ENCODE measurements around the gene POC1B.
"Not testable (repeated sequence)": the region's sequence is repeated elsewhere in the genome, so short reads cannot be mapped to it uniquely, and the experiment has no call there.

Gene POC1B

DNA sequence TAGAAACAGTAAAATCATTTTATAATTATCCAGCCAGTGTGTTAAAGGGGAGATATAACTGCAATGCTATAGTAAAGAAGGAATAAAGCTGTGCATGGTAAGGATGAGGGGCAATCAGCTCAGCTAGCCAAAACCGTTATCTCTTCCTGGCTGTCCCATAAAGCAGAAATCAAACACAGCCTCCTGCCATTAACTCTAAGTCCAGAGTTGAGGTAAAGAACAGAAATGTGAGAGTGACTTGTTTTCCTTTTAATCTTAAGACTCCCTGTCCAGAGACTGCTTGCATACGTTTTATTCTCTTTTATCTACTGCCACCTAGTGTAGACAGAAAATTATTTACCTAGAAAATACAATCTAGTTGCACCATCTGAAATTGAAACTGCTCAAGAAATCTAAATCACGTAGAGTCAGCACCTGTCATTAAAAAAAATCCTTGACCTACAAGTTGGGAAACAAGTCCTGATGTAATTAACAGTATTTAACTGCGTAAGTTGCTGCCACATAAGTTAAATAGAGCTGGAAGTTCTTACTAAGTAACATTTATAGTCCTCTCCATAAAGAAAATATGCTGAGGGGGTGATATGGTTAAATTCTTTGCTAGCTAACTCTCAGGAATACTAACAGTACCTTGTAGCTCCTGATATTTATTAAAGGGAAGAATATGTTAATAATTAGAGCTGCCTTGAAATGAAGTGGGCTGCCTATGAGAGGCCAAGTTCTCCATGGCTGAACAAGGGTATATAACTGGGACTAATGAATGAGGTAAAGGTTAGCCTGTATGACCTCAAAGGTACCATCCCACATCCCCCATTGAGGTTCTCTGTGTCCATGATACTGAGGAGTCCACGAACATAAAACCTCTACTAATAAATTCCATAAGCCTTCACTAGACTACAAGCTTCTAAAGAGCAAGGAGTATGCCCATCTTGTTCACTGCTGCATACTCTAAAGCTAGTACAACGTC, 63.9 kb downstream of the POC1B start:
- DNase-seq, result peak; percentile 46

GRCh38 chr12:89461190-89461589, 64.7 kb downstream of the POC1B start:
- no peak for DNase-seq

- DNase-seq, result not testable (repeated sequence)
Measured at GRCh38 chr12:89459279-89459678, 66.6 kb downstream of the POC1B start.

DNA sequence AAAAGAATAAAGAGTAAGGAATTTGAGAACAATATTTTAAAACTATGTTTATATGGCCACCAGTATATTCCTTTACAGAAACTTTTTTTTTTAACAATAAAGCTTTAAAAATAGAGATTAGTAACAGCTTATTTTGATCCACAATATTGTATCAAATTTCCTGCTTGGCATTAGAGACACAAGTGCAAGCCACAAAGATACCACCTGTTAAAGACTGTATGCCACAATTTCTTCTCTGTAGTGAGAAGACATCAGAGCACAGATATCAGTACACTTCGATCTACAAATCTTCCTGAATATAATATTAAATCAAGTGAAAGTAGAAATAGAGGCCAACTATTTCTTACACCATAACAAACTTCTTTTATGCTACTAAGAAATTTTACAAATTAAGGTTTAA, 69.3 kb downstream of the POC1B start:
- DNase-seq, result no peak

DNA sequence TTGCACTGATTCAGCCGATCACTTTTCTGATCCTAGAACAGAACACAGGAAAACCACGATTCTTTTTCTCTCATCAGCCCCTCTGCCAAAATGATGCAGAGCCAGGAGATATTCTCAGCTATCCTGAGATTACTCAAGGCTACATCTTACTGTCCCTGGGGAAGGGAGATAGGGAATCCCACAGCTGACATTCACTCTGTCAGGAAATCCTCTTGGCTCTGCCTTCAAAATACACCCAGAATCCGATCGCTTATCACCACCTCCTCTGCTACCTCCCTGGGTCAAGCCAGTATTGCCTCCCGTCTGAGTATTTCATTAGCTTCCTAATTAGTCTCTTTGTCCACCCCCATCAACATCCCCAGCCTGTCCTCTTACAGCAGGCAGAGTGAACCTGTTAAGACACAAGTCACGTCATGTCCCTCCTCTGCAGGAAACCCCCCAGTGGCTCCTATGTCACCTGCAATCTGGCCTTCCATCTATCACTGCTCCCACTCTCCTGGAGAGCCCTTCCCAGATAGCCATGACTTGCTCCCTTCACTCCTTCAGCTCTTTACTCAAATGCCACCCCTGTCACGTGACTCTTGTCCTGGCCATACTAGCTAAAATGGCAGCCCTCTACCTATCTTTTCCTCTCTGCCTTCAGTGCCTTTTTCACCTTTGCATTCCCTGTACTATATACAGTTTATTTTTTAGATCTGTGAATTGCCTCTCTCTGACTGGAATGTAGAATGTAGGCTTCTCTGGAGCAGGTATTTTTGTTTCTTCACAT, 71.6 kb downstream of the POC1B start:
- DNase-seq, result no peak

GRCh38 chr12:89453121-89453978, 72.5 kb downstream of the POC1B start:
- DNase-seq, result no peak

DNA sequence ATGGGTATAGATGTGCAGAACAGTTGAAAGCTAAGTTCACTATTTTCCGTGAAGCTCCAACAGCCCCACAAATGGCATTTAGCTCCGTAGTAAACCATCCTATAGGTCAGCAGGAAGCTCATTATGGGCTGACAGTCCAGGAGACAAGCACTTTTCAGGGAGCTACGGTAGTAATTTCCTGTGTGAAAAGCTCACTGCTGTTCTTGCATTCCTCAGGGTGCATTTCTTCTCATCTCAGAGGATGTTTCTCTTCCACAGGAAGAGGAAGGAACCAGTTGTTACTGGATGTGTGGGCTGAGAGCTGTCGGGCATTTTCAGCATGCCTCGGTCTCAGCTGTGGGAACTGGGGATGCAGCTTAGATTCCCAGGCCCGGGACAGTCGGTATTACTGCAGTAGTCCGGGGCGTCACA, 74.0 kb downstream of the POC1B start:
- DNase-seq, result peak; percentile 42

GRCh38 chr12:89450907-89451306, 74.9 kb downstream of the POC1B start:
- no peak for DNase-seq

- DNase-seq, result no peak
Measured at GRCh38 chr12:89448951-89449371, 76.9 kb downstream of the POC1B start.

DNA sequence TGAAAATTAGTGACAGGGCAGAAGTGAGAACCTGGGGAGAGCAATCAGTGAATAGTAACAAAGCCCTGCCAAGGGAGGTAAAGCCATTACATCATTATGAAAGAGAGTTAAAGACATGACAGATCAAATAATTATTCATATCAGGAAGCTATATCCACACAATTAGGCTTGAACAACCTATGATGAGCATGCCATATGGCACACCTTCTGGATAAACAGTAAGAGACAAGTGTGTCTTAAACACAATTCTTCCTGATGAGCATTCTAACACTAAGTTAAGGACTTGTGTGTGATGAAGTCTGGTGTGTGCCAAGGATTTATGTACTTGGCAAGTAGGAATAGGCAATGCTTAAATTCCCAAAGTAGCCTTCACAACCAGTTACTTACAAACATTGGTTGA, 77.3 kb downstream of the POC1B start:
- DNase-seq, result no peak

GRCh38 chr12:89439941-89440340, 85.9 kb downstream of the POC1B start:
- no peak for DNase-seq

DNA sequence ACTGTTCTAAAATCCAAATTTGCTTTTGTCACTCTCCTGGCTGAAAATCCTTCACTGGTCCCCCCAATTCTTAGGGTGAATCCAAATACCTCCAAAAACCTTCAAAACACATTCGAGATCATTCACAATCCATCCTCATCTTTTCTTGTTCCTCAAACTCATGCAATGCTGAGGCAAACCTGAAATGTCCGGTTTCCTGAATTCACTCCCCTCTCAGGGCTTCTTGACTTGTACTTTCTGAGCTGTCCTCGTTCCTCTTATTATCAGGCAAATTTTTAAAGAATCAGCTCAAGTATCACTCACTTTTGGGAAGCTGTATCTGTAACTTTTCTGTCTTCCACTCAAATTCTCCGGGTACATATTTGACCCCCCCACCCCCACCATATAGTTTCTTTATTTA, 88.6 kb downstream of the POC1B start:
- no peak for DNase-seq

DNA sequence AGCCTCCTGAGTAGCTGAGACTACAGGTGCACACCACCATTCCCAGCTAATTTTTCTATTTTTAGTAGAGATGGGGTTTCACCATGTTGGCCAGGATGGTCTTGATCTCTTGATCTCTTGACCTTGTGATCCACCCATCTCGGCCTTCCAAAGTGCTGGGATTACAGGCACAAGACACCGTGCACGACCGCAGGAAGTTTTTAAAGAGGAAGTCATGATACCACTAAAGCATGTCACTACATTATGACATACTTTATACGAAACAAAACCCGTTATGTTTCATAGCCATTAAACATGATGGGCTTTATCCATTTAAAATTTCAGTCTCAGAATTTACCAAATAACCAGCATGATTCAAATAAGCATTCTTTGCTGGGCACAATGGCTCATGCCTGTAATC, 89.8 kb downstream of the POC1B start:
- DNase-seq, result no peak

GRCh38 chr12:89433634-89434033, 92.2 kb downstream of the POC1B start:
- DNase-seq, result no peak

DNA sequence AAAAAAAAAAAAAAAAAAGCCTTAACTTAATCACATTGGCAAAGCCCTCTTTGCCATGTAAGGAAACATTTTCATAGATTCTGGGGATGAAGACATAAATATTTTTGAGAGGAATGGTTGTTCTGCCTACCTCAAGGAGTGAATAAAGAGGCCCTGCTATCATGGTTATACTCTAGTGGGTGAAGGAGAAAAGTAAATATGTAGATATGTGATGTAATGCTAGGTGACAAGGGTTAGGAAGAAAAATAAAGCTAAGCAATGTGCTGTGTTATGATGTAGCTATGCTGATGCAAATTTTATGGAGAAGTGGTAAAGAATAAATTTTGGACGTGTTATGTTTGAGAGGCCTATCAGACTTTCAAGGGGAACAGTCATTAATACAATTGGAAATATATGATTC, 93.5 kb downstream of the POC1B start:
- DNase-seq, result no peak

DNA sequence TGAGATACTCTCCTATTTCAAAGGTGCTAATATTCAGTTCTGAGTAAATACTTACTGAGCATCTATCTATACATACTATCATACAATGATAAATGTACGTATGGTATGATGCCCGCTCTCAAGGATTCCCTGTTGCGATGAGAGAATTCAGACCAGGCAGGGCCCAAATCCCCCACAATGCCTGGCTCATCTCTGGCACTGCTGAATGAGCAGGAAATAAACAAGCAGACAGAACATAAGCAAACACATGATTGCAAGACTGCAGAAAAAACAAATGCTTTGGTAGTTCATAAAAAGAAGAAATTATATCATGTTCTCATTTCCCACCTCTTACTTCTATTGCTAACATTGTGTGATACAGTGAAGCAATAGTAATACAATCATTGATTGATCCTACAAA, 96.3 kb downstream of the POC1B start:
- no peak for DNase-seq

- DNase-seq, result no peak
Measured at GRCh38 chr12:89427508-89428156, 98.2 kb downstream of the POC1B start.

DNA sequence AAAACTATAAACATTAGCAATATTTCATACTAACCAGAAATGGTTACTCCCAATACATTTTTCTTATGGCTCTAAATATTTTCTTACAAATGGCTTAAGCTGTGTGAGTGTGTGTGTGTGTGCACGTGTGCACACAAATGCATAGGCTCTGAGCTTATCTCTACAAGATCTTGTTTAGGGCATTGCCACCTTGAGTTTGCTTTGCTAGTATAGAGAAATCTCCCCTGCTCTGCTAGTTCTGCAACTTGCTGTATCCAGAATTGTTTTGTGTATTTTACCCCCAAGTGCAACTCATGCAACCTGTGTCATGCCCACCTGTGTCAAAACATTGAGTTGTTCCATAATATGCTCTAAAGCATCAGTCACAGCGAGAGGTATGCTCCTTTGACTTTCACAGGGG, 101.0 kb downstream of the POC1B start:
- no peak for DNase-seq

- DNase-seq, result no peak
Measured at GRCh38 chr12:89424389-89424788, 101.5 kb downstream of the POC1B start.

DNA sequence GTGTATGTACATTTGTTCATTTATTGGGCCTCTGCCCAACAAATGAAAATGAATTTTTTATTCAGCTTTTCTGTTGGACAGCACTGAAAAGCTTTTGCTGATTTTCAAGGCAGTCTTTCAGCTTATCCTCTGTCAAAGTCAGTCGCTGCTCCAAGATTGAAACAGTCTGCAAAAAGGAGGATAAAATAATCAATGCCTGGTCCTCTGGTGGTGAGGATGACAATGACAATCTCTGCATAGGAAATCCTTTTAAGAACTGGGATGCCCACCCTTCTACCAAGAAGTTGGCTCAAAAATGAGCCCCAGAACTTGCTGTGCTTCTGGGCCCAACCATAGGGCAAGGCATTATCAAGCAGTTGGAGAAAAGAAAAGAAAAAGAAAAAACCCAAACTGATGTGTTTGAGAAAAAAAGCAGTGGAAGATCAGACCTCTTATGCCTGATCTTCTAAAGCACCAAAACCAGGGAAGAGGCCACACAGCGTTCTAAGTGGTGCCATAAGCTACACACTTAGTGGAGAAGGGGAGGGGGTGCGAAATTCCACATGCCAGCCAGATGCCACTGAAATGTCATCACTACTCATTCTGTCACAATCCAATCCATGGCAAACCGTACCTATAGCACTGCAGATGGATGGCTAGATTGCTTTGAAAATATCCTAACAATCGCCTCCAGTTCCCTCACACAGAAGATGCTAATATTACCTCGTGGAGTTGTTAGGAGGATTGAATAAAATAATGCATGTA, 104.6 kb downstream of the POC1B start:
- DNase-seq, result no peak

GRCh38 chr12:89418228-89418910, 107.5 kb downstream of the POC1B start:
- DNase-seq, result no peak
